DND-41 (cell line): Measurements from ENCODE around the gene PLCL1.

ENCODE experiments used
- CTCF ChIP-seq: IDR thresholded peaks from 2 replicates; pipeline ENCODE4 v1.5.1; 2012; ENCODE audit warnings: borderline replicate concordance, low read length, moderate library complexity, mild to moderate bottlenecking; ENCODE audit not compliant: poor library complexity, severe bottlenecking; ENCODE audit errors: extremely low read depth
- EZH2 ChIP-seq: IDR thresholded peaks from 3 replicates; pipeline ENCODE4 v1.6.1; 2012; ENCODE audit warnings: borderline replicate concordance, low read depth, mild to moderate bottlenecking, moderate library complexity, low read length, inconsistent platforms; ENCODE audit not compliant: severe bottlenecking

GRCh38 chr2:198053148-198053547, 248.8 kb downstream of the PLCL1 start:
- no peak for TF ChIP-seq EZH2
- TF ChIP-seq CTCF: no peak
